ENCODE data around the gene TRIM24. TPM values are rescaled to one million over a fixed set of nuclear protein-coding genes. Genes with fewer than 3 reads are reported as not detected.
A peak's percentile ranks its signal among the peaks of the same experiment; 100 is the strongest.

TRIM24 gene
- total and polyA plus RNA-seq, 7 experiments from 2014 or later = 8.1 to 19.3 (median 17.7) TPM

DNA sequence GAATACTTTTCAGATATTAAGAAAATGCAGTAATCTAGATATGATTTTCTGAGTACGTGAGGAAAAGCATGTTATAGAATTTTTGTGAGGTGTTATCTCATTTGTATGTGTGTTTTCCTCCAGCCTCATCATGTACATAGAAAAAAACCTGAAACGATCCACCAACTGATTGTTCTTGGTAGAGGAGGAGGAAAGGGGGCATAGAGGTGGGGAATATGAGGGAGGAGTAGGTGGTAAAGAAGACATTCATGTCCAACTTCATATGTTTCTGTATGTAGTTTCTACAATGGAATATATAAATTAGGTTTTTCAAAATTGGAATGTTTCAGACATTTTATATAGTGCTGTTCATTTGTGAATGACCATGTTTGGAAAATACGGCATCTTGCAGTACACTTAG is 109.4 kb downstream of the TRIM24 start:
- Histone ChIP-seq H3K4me3 (ENCODE audit: low read length) (no peak overlapping the region), H3K9me3 (ENCODE audit: control insufficient read depth in 2 of 3, low read length in 3 of 3) (peaks cover 0 to 18% (median 6%) of the 10 kb centered on the region in 3 experiments), H3K36me3 (ENCODE audit: control insufficient read depth in 2 of 3, insufficient read depth in 3 of 3, low read length in 3 of 3) (peaks cover 4 to 69% (median 5%) of the 10 kb centered on the region in 3 experiments), H3K27ac (ENCODE audit: low read depth, low read length) (no peak overlapping the region), H3K27me3 (ENCODE audit: control insufficient read depth in 2 of 2, insufficient read depth in 2 of 2, low read length in 2 of 2) (no peaks in the 10 kb centered on the region), H3K4me1 (ENCODE audit: control insufficient read depth in 2 of 2, insufficient read depth in 2 of 2, low read length in 2 of 2) (no peaks in the 10 kb centered on the region)
- Mint-ChIP-seq H3K36me3 (peaks cover 38 to 80% (median 76%) of the 10 kb centered on the region in 5 donors), H3K4me3 (no peak overlapping the region), H3K9me3 (peaks cover 12 to 23% (median 15%) of the 10 kb centered on the region in 11 donors), H3K27me3 (no peaks in the 10 kb centered on the region), H3K4me1 (peaks cover 0 to 8% (median 0%) of the 10 kb centered on the region in 7 donors), H3K27ac (no peak overlapping the region)
- no peak for DNase-seq
- no peak for ATAC-seq
- intact Hi-C loops (cut with micrococcal nuclease) = no loop called here
- ChIA-PET CTCF (no interaction called here), POLR2A (no interaction called here)

DNA sequence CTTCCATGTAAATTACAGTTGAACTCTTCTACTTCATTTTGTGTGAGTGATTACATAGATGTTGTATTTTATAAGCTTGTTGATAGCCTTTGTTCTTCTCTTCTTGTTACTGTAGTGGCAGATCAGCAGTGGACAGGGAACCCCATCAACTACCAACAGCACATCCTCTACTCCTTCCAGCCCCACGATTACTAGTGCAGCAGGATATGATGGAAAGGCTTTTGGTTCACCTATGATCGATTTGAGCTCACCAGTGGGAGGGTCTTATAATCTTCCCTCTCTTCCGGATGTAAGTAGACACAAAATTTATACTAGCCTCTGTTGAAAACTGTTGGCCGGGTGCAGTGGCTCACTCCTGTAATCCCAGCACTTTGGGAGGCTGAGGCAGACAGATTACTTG is 110.7 kb downstream of the TRIM24 start:
- ChIA-PET POLR2A (no interaction called here), CTCF (no interaction called here)
- Histone ChIP-seq H3K27me3 (ENCODE audit: control insufficient read depth in 2 of 2, insufficient read depth in 2 of 2, low read length in 2 of 2) (no peaks in the 10 kb centered on the region), H3K9me3 (ENCODE audit: control insufficient read depth in 2 of 3, low read length in 3 of 3) (peaks cover 0 to 5% (median 0%) of the 10 kb centered on the region in 3 experiments), H3K36me3 (ENCODE audit: control insufficient read depth in 2 of 3, insufficient read depth in 3 of 3, low read length in 3 of 3) (peaks cover 4 to 56% (median 5%) of the 10 kb centered on the region in 3 experiments), H3K4me3 (ENCODE audit: low read length) (no peak overlapping the region), H3K27ac (ENCODE audit: low read depth, low read length) (no peak overlapping the region), H3K4me1 (ENCODE audit: control insufficient read depth in 2 of 2, insufficient read depth in 2 of 2, low read length in 2 of 2) (no peaks in the 10 kb centered on the region)
- DNase-seq (no peak), ATAC-seq (no peak)
- intact Hi-C loops (cut with micrococcal nuclease) = no loop called here
- no peak overlapping the region for H3K4me3 Mint-ChIP-seq
- H3K27me3 Mint-ChIP-seq = no peaks in the 10 kb centered on the region
- H3K27ac Mint-ChIP-seq = no peak overlapping the region
- peaks cover 25 to 72% (median 67%) of the 10 kb centered on the region in 5 donors for H3K36me3 Mint-ChIP-seq
- H3K9me3 Mint-ChIP-seq = peaks cover under 1 to 10% (median 5%) of the 10 kb centered on the region in 11 donors
- H3K4me1 Mint-ChIP-seq = peaks cover 0 to 18% (median 10%) of the 10 kb centered on the region in 7 donors

DNA sequence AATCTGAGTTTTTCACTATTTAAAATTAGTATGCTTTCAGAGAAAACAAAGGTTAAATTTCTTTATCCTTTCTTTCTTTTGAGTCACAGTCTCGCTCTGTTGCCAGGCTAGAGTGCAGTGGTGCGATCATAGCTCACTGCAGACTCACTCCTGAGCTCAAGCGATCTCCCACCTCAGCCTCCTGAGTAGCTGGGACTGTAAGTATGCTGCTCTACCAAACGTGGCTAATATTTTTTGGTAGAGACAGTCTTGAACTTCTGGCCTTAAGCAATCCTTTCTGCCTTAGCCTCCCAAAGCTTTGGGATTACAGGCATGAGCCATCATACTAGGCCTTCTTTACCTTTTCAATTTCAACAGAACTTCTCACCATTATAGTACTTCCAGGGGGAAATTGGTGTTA is 113.7 kb downstream of the TRIM24 start:
- Histone ChIP-seq H3K4me1 (ENCODE audit: control insufficient read depth in 2 of 2, insufficient read depth in 2 of 2, low read length in 2 of 2) (no peaks in the 10 kb centered on the region), H3K36me3 (ENCODE audit: control insufficient read depth in 2 of 3, insufficient read depth in 3 of 3, low read length in 3 of 3) (peaks cover 0 to 52% (median 4%) of the 10 kb centered on the region in 3 experiments), H3K9me3 (ENCODE audit: control insufficient read depth in 2 of 3, low read length in 3 of 3) (no peaks in the 10 kb centered on the region), H3K27ac (ENCODE audit: low read depth, low read length) (no peak overlapping the region), H3K27me3 (ENCODE audit: control insufficient read depth in 2 of 2, insufficient read depth in 2 of 2, low read length in 2 of 2) (no peaks in the 10 kb centered on the region), H3K4me3 (ENCODE audit: low read length) (no peak overlapping the region)
- Mint-ChIP-seq H3K9me3 (no peaks in the 10 kb centered on the region), H3K27me3 (no peaks in the 10 kb centered on the region), H3K36me3 (peaks cover 16 to 68% (median 62%) of the 10 kb centered on the region in 5 donors), H3K4me1 (peaks cover 0 to 20% (median 13%) of the 10 kb centered on the region in 7 donors), H3K4me3 (no peak overlapping the region), H3K27ac (no peak overlapping the region)
- intact Hi-C loops (cut with micrococcal nuclease) = no loop called here
- POLR2A ChIA-PET = interaction anchor here (0.6 kb wide), 1 partner anchor 338 kb away, joined by 3 read pairs; no protein-coding TSS in a partner anchor
- CTCF ChIA-PET = no interaction called here
- ATAC-seq = no peak
- DNase-seq = no peak

DNA sequence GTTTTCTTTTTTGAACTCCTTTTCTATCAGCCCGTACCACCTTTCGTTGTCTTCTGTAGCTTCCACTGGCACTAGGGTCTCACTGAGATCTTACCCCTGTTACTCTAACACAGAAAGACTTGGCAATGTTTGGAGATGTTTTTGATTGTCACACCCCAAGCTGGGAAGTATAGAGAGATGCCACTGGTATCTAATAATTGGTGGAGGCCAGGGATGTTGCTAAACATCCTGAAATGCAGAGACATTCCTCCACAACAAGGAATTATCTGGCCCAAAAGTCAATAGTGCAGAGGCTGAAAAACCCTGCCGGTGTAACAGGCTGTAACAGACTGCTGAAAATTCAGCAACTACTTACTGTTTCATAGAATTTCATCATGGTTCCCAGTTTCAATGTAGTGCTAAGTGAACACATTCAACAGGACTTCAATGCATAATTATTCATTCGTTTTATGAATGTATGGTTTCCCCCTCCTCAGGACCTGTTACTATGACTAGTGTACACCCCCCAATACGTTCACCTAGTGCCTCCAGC is 115.9 kb downstream of the TRIM24 start:
- Histone ChIP-seq H3K9me3 (ENCODE audit: control insufficient read depth in 2 of 3, low read length in 3 of 3) (no peaks in the 10 kb centered on the region), H3K4me1 (ENCODE audit: control insufficient read depth in 2 of 2, insufficient read depth in 2 of 2, low read length in 2 of 2) (no peaks in the 10 kb centered on the region), H3K36me3 (ENCODE audit: control insufficient read depth in 2 of 3, insufficient read depth in 3 of 3, low read length in 3 of 3) (peaks cover 1 to 43% (median 8%) of the 10 kb centered on the region in 3 experiments), H3K27me3 (ENCODE audit: control insufficient read depth in 2 of 2, insufficient read depth in 2 of 2, low read length in 2 of 2) (no peaks in the 10 kb centered on the region), H3K4me3 (ENCODE audit: low read length) (no peak overlapping the region), H3K27ac (ENCODE audit: low read depth, low read length) (no peak overlapping the region)
- ATAC-seq (no peak), DNase-seq (no peak)
- CTCF ChIA-PET = no interaction called here
- intact Hi-C loops (cut with micrococcal nuclease) = no loop called here
- Mint-ChIP-seq H3K9me3 (no peaks in the 10 kb centered on the region), H3K27me3 (no peaks in the 10 kb centered on the region), H3K36me3 (peaks cover 16 to 68% (median 51%) of the 10 kb centered on the region in 5 donors), H3K4me3 (peak overlapping the region in 2 of 10 donors; percentile 0 to 1), H3K4me1 (peaks cover 0 to 20% (median 13%) of the 10 kb centered on the region in 7 donors), H3K27ac (peak overlapping the region in 4 of 9 donors; percentile 0 to 53 (median 24))
- POLR2A ChIA-PET = no interaction called here

DNA sequence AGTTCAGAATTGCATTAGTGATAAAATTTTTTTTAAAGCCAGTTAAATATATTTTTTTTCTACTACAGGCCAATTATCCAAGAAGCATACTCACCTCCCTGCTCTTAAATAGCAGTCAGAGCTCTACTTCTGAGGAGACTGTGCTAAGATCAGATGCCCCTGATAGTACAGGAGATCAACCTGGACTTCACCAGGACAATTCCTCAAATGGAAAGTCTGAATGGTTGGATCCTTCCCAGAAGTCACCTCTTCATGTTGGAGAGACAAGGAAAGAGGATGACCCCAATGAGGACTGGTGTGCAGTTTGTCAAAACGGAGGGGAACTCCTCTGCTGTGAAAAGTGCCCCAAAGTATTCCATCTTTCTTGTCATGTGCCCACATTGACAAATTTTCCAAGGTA is 119.1 kb downstream of the TRIM24 start:
- ChIA-PET CTCF (no interaction called here), POLR2A (no interaction called here)
- Mint-ChIP-seq H3K4me3 (no peak overlapping the region), H3K36me3 (peaks cover 6 to 72% (median 51%) of the 10 kb centered on the region in 5 donors), H3K9me3 (no peaks in the 10 kb centered on the region), H3K27ac (no peak overlapping the region), H3K4me1 (peaks cover 0 to 15% (median 9%) of the 10 kb centered on the region in 7 donors), H3K27me3 (no peaks in the 10 kb centered on the region)
- H3K4me1 ChIP-seq (ENCODE audit: control insufficient read depth in 2 of 2, insufficient read depth in 2 of 2, low read length in 2 of 2) = no peaks in the 10 kb centered on the region
- ATAC-seq = no peak
- no peak overlapping the region for H3K27ac ChIP-seq (ENCODE audit: low read depth, low read length)
- no peak for DNase-seq
- no peaks in the 10 kb centered on the region for H3K27me3 ChIP-seq (ENCODE audit: control insufficient read depth in 2 of 2, insufficient read depth in 2 of 2, low read length in 2 of 2)
- no peak overlapping the region for H3K4me3 ChIP-seq (ENCODE audit: low read length)
- intact Hi-C loops (cut with micrococcal nuclease) = no loop called here
- H3K36me3 ChIP-seq (ENCODE audit: control insufficient read depth in 2 of 3, insufficient read depth in 3 of 3, low read length in 3 of 3) = peaks cover 9 to 40% (median 10%) of the 10 kb centered on the region in 3 experiments
- H3K9me3 ChIP-seq (ENCODE audit: control insufficient read depth in 2 of 3, low read length in 3 of 3) = no peaks in the 10 kb centered on the region

DNA sequence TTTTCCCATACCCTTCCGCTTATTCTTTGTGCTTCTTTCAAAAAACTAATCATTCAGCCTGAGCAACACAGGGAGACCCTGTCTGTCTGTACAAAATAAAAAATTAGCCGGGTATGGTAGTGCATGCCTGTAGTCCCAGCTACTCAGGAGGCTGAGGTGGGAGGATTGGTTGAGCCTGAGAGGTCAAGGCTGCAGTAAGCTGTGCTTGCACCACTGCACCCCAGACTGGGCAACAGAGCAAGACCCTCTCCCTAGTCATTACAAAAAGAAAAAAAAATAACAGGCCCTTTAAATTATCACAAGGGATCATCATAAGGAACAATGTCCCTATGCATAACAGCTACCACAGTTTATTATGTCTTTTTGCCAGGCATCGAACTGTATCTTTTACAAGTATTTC is 119.6 kb downstream of the TRIM24 start:
- Mint-ChIP-seq H3K4me3 (no peak overlapping the region), H3K27ac (peak overlapping the region in 1 of 9 donors; percentile 49), H3K9me3 (no peaks in the 10 kb centered on the region), H3K27me3 (no peaks in the 10 kb centered on the region), H3K4me1 (peaks cover 0 to 12% (median 6%) of the 10 kb centered on the region in 7 donors), H3K36me3 (peaks cover 5 to 74% (median 54%) of the 10 kb centered on the region in 5 donors)
- Histone ChIP-seq H3K36me3 (ENCODE audit: control insufficient read depth in 2 of 3, insufficient read depth in 3 of 3, low read length in 3 of 3) (peaks cover 9 to 44% (median 10%) of the 10 kb centered on the region in 3 experiments), H3K9me3 (ENCODE audit: control insufficient read depth in 2 of 3, low read length in 3 of 3) (no peaks in the 10 kb centered on the region), H3K27ac (ENCODE audit: low read depth, low read length) (no peak overlapping the region), H3K4me1 (ENCODE audit: control insufficient read depth in 2 of 2, insufficient read depth in 2 of 2, low read length in 2 of 2) (no peaks in the 10 kb centered on the region), H3K4me3 (ENCODE audit: low read length) (no peak overlapping the region), H3K27me3 (ENCODE audit: control insufficient read depth in 2 of 2, insufficient read depth in 2 of 2, low read length in 2 of 2) (no peaks in the 10 kb centered on the region)
- intact Hi-C loops (cut with micrococcal nuclease) = loop anchor here in 1 of 2 donors (5.0 kb wide), 1 partner anchor 117 kb away; the partner anchor contains the start of gene TRIM24
- DNase-seq (no peak), ATAC-seq (no peak)
- POLR2A ChIA-PET = interaction anchor here (0.7 kb wide), 1 partner anchor 19 kb away, joined by 3 read pairs; no protein-coding TSS in a partner anchor
- CTCF ChIA-PET = no interaction called here

DNA sequence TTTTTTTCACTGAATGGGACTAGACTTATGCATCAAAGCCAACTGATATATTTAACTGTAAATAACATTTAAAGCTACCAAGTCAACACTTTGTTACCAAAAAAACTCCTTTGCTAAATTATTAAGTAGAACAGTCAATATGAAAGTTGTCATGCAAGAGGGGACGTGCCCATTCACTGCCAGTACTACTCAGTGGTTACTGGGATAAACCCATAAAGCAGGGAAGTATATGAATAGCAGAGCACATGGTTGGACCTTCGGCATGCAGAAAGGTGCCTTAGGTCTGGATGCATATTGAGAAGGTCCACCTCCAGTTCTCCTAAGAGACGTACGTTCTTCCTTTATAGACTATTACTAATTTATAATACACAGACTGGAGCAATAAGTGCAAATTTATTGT is 121.0 kb downstream of the TRIM24 start:
- ChIA-PET CTCF (interaction anchor here (0.7 kb wide), 1 partner anchor 272 kb away, joined by 5 read pairs; no protein-coding TSS in a partner anchor), POLR2A (no interaction called here)
- intact Hi-C loops (cut with micrococcal nuclease) = loop anchor here in 1 of 2 donors (5.0 kb wide), 1 partner anchor 119 kb away; the partner anchor contains the start of gene TRIM24
- ATAC-seq (no peak), DNase-seq (no peak)
- Mint-ChIP-seq H3K36me3 (peaks cover 8 to 80% (median 58%) of the 10 kb centered on the region in 5 donors), H3K27me3 (no peaks in the 10 kb centered on the region), H3K9me3 (no peaks in the 10 kb centered on the region), H3K27ac (no peak overlapping the region), H3K4me3 (no peak overlapping the region), H3K4me1 (no peaks in the 10 kb centered on the region)
- no peak overlapping the region for H3K4me3 ChIP-seq (ENCODE audit: low read length)
- no peaks in the 10 kb centered on the region for H3K27me3 ChIP-seq (ENCODE audit: control insufficient read depth in 2 of 2, insufficient read depth in 2 of 2, low read length in 2 of 2)
- no peaks in the 10 kb centered on the region for H3K9me3 ChIP-seq (ENCODE audit: control insufficient read depth in 2 of 3, low read length in 3 of 3)
- no peak overlapping the region for H3K27ac ChIP-seq (ENCODE audit: low read depth, low read length)
- H3K36me3 ChIP-seq (ENCODE audit: control insufficient read depth in 2 of 3, insufficient read depth in 3 of 3, low read length in 3 of 3) = peaks cover 9 to 43% (median 10%) of the 10 kb centered on the region in 3 experiments
- H3K4me1 ChIP-seq (ENCODE audit: control insufficient read depth in 2 of 2, insufficient read depth in 2 of 2, low read length in 2 of 2) = no peaks in the 10 kb centered on the region

Measured in naive thymus-derived CD4-positive, alpha-beta T cell (primary cell).